ENCODE measurements around the gene SLC35B1.

- TF ChIP-seq CTCF (optimal IDR thresholded peaks at IDR 0.05 in 1 of 3, IDR thresholded peaks at IDR 0.05 in 1 of 3, conservative IDR thresholded peaks at IDR 0.05 in 1 of 3; ENCODE audit: extremely low read depth in 1 of 3, insufficient read depth in 2 of 3, low read length in 3 of 3): no peak
- TF ChIP-seq EZH2 (IDR thresholded peaks at IDR 0.05; ENCODE audit: low read length): no peak
Observed at GRCh38 chr17:49670641-49671040, 37.1 kb downstream of the SLC35B1 start.

Data from keratinocyte (primary cell).